Activated T-cell treated with anti-CD3 and anti-CD28 coated beads, Interleukin-2, amount 50 U/mL, for 4 hours (primary cell): ENCODE data around the gene ITGAL. TPM values are rescaled to one million over a fixed set of nuclear protein-coding genes. Genes with fewer than 3 reads are reported as not detected.
"Not testable (repeated sequence)": the region's sequence is repeated elsewhere in the genome, so short reads cannot be mapped to it uniquely, and the experiment has no call there.

Experiments used
- ATAC-seq, 2 donors: fragments of 200-7000 bp; cut with Tn5 transposase; one replicate each; pipeline ENCODE4 v1.10.0; 2021
- DNase-seq: peaks from one replicate; pipeline ENCODE4 v3.0.0-alpha.2; 2020
- H3K27me3 Mint-ChIP-seq: one replicate; pipeline ENCODE4 v1.8.0; 2021; ENCODE audit warnings: low read depth, mixed read lengths
- H3K36me3 Mint-ChIP-seq: one replicate; pipeline ENCODE4 v1.8.0; 2022; ENCODE audit warnings: mixed read lengths; ENCODE audit not compliant: insufficient read depth
- H3K4me1 Mint-ChIP-seq: one replicate; pipeline ENCODE4 v1.8.0; 2021; ENCODE audit warnings: low read depth, mixed read lengths
- H3K4me3 Mint-ChIP-seq: one replicate; pipeline ENCODE4 v1.8.0; 2021; ENCODE audit warnings: mild to moderate bottlenecking, moderate library complexity, mixed read lengths
- H3K9me3 Mint-ChIP-seq: one replicate; pipeline ENCODE4 v1.8.0; 2021; ENCODE audit warnings: mixed read lengths
- total RNA-seq, 3 donors: library from RNA; stranded (reverse); gene quantifications; one replicate each; pipeline ENCODE4 v1.2.1, GENCODE V29; 2021

Gene ITGAL
- total RNA-seq, 3 donors from 2014 or later: 193 to 259 (median 220) TPM

DNA sequence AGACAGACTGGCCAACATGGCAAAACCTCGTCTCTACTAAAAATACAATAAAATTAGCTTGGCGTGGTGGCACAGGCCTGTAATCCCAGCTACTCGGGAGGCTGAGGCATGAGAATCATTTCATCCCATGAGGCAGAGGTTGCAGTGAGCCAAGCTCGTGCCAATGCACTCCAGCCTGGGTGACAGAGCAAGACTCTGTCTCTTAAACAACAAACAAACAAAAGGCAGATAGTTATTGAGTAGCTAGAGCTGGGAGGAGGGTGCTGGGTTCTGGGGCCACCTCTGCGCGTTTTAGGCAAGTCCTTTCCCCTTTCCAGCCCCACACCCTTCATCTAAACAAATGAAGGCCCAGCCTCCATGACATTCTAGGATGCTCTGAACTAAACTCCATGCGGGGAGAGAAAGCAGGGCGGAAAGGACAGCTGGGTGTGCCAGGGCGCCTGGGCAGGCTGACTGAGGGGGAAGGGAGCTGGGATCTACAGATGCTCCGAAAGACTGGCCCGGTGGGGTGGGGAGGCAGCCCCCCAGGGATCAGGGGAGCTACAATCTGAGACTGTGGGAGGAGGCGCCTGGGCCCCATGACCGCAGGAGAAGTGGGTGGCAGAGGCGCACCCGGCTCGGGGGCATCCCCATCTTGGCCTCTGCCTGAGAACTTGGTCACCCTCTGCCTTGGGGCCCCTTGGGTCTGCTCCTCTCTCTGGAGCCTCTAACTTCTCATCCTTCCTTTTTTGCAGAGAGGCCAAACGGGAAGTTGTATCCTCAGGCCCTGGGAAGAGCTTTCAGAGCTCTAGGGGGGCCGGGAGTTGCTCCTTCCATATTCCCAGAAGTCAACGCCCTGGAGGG lies 910 bp downstream of the ITGAL start:
- H3K36me3 Mint-ChIP-seq: peaks cover 15% of the 10 kb centered on the region
- H3K4me1 Mint-ChIP-seq: peaks cover 67% of the 10 kb centered on the region
- no peaks in the 10 kb centered on the region for H3K27me3 Mint-ChIP-seq
- peak overlapping the region; percentile 94 for H3K4me3 Mint-ChIP-seq
- H3K9me3 Mint-ChIP-seq: peaks cover 3% of the 10 kb centered on the region
- DNase-seq (peak; percentile 50), ATAC-seq (peak; percentile 30 to 32)

DNA sequence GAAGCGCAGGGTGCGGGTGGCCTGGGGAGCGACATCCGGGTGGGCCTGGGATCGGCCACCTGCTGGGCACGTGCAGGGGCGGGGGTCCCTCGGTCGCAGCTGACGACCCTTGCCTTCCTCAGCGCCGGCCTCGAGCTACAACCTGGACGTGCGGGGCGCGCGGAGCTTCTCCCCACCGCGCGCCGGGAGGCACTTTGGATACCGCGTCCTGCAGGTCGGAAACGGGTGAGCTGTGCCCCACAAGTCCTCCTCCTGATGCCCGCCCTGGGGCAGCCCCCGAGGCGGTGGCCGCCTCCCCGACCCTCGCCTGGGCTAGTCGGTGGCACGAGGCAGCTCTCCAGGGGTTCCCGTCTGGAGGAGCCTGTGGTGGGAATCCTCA lies 1.5 kb downstream of the ITGAL start:
- DNase-seq (no peak), ATAC-seq (no peak)
- Mint-ChIP-seq H3K27me3 (no peaks in the 10 kb centered on the region), H3K9me3 (peaks cover 3% of the 10 kb centered on the region), H3K4me1 (peaks cover 70% of the 10 kb centered on the region), H3K4me3 (peak overlapping the region; percentile 94), H3K36me3 (peaks cover 17% of the 10 kb centered on the region)

DNA sequence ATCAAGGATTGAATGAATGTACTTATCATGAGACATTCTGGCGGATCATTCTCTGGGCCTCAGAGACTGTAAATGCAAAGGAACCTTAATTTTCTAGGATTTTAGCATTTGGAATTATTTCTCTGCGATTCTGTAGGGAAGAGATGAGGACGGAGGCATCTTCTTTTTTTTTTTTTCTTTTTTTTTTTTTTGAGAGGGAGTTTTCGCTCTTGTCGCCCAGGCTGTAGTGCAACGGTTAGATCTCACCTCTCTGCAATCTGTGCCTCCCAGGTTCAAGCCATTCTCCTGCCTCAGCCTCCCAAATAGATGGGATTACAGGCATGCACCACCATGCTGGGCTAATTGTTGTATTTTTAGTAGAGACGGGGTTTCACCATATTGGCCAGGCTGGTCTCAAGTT lies 2.1 kb downstream of the ITGAL start:
- peaks cover 17% of the 10 kb centered on the region for H3K36me3 Mint-ChIP-seq
- no peak for DNase-seq
- ATAC-seq: no peak
- peak overlapping the region; percentile 94 for H3K4me3 Mint-ChIP-seq
- H3K27me3 Mint-ChIP-seq: no peaks in the 10 kb centered on the region
- peaks cover 3% of the 10 kb centered on the region for H3K9me3 Mint-ChIP-seq
- H3K4me1 Mint-ChIP-seq: peaks cover 69% of the 10 kb centered on the region

DNA sequence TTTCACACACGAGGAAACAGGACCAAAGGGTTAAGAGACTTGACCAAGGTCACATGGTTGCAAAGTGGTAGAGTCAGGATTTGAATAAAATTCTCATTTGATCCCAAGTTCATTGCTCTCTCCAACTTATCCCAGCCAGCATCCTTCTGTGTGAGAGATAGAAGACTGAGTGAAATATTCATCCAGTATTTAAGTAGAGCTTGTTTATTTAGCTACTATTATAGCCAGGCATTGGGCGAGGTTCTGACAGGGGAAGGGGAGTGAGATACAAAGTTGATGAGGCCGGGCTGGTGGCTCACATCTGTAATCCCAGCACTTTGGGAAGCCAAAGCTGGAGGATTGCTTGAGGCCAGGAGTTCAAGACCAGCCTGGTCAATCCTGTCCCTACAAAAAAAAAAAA lies 4.4 kb downstream of the ITGAL start:
- H3K9me3 Mint-ChIP-seq: peaks cover 3% of the 10 kb centered on the region
- H3K4me3 Mint-ChIP-seq: no peak overlapping the region
- DNase-seq (no peak), ATAC-seq (no peak)
- no peaks in the 10 kb centered on the region for H3K27me3 Mint-ChIP-seq
- H3K4me1 Mint-ChIP-seq: peaks cover 64% of the 10 kb centered on the region
- H3K36me3 Mint-ChIP-seq: peaks cover 27% of the 10 kb centered on the region

- not testable (repeated sequence) for H3K27me3 Mint-ChIP-seq, ATAC-seq, DNase-seq, H3K9me3 Mint-ChIP-seq, H3K4me3 Mint-ChIP-seq
- peaks cover 60% of the 10 kb centered on the region for H3K4me1 Mint-ChIP-seq
- peaks cover 31% of the 10 kb centered on the region for H3K36me3 Mint-ChIP-seq
Observed at GRCh38 chr16:30477773-30478172, 5.2 kb downstream of the ITGAL start.

- Mint-ChIP-seq H3K4me3 (no peak overlapping the region), H3K9me3 (no peaks in the 10 kb centered on the region), H3K4me1 (peaks cover 58% of the 10 kb centered on the region), H3K36me3 (peaks cover 39% of the 10 kb centered on the region), H3K27me3 (no peaks in the 10 kb centered on the region)
- ATAC-seq (no peak), DNase-seq (no peak)
Observed at GRCh38 chr16:30478766-30479478, 6.4 kb downstream of the ITGAL start.

DNA sequence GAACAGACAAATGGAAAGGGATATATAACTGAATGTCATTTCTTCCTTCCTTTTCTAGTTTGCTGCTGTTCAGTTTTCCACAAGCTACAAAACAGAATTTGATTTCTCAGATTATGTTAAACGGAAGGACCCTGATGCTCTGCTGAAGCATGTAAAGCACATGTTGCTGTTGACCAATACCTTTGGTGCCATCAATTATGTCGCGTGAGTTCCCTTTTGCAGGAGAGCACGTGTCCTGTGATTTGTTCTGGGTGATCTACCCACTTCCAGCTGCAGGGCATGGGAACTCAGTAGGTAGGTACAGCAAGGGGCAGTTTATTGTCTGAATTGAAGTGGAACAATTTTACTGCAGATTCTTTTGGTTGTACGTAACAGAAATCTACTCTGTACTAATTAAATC lies 8.8 kb downstream of the ITGAL start:
- H3K27me3 Mint-ChIP-seq: no peaks in the 10 kb centered on the region
- no peak overlapping the region for H3K4me3 Mint-ChIP-seq
- peaks cover 38% of the 10 kb centered on the region for H3K36me3 Mint-ChIP-seq
- no peak for ATAC-seq
- H3K9me3 Mint-ChIP-seq: no peaks in the 10 kb centered on the region
- DNase-seq: no peak
- peaks cover 46% of the 10 kb centered on the region for H3K4me1 Mint-ChIP-seq

DNA sequence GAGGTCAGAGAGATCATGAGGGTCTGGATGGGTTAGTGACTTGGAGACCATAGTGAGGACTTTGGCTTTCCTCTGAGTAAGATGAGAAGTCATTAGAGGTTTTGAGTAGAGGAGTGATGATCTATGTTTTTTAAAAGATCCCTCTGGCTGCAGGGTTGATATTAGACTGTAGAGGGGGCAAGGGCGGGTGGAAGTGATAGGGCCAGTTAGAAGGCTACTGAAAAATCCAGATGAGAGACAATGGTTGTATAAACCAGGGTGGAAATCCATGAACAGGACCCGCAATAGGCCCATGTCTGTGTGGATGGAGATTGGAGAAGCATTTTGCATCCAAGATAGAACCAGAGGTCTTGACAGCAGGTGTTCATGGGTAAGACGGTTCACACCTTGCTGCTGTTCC lies 9.8 kb downstream of the ITGAL start:
- Mint-ChIP-seq H3K36me3 (peaks cover 37% of the 10 kb centered on the region), H3K9me3 (no peaks in the 10 kb centered on the region), H3K4me3 (no peak overlapping the region), H3K4me1 (peaks cover 40% of the 10 kb centered on the region), H3K27me3 (no peaks in the 10 kb centered on the region)
- no peak for DNase-seq
- peak in 1 of 2 donors; percentile 46 for ATAC-seq

DNA sequence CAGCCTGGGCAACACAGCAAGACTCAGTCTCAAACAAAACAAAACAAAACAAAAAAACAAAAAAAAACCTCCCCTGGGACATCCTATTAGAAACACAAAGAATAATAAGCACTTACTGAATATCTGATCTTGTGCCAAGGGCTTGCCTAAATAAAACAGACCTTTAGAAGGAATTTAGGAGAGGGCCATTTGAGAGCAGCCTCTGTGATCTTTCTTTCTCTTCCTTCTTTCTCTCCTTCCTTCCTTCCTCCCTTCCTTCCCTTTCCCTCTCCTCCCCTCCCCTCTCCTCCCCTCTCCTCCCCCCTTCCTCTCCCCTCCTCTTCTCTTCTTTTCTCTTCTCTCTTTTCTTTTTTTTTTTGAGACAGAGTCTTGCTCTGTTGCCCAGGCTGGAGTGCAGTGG lies 12.3 kb downstream of the ITGAL start:
- Mint-ChIP-seq H3K4me3 (no peak overlapping the region), H3K9me3 (no peaks in the 10 kb centered on the region), H3K4me1 (peaks cover 39% of the 10 kb centered on the region), H3K36me3 (peaks cover 48% of the 10 kb centered on the region), H3K27me3 (no peaks in the 10 kb centered on the region)
- ATAC-seq (no peak), DNase-seq (no peak)

- no peak overlapping the region for H3K4me3 Mint-ChIP-seq
- no peaks in the 10 kb centered on the region for H3K27me3 Mint-ChIP-seq
- no peak for DNase-seq
- peaks cover 37% of the 10 kb centered on the region for H3K4me1 Mint-ChIP-seq
- no peaks in the 10 kb centered on the region for H3K9me3 Mint-ChIP-seq
- ATAC-seq: no peak
- peaks cover 48% of the 10 kb centered on the region for H3K36me3 Mint-ChIP-seq
Observed at GRCh38 chr16:30485818-30486436, 13.4 kb downstream of the ITGAL start.

DNA sequence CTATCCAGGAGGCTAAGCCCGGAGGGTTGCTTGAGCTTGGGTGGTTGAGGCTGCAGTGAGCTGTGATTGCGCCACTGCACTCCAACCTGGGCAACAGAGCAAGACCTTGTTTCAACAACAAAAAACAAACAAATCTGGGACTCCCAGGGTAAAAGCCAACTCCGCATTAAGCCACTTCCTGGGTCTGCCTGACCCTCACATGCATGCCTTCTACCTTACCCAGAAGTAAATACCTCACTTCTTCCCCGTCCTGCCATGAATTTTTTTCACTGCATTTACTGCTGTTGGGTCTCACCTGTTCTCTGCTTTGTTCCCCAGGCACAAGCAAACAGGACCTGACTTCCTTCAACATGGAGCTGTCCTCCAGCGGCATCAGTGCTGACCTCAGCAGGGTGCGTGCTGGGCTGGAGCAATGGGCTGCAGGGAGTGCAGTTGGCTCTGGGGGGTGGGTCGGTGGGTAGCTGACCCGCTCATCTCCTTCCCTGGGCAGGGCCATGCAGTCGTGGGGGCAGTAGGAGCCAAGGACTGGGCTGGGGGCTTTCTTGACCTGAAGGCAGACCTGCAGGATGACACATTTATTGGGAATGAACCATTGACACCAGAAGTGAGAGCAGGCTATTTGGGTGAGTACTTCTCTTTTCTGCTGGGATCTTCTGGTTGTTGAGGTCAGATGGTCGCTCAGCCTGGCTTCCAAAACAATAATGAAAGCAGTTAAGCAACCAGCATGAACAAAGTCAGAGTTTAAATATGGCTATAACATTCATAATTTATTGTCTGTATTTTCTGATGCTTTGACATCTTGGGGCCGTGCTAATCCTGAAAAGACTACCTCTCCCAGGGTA lies 16.4 kb downstream of the ITGAL start:
- Mint-ChIP-seq H3K36me3 (peaks cover 39% of the 10 kb centered on the region), H3K27me3 (no peaks in the 10 kb centered on the region), H3K4me3 (no peak overlapping the region), H3K9me3 (no peaks in the 10 kb centered on the region), H3K4me1 (peaks cover 35% of the 10 kb centered on the region)
- no peak for DNase-seq
- ATAC-seq: no peak

- ATAC-seq: no peak
- no peaks in the 10 kb centered on the region for H3K27me3 Mint-ChIP-seq
- no peak for DNase-seq
- H3K4me3 Mint-ChIP-seq: no peak overlapping the region
- no peaks in the 10 kb centered on the region for H3K9me3 Mint-ChIP-seq
- H3K36me3 Mint-ChIP-seq: peaks cover 42% of the 10 kb centered on the region
- peaks cover 33% of the 10 kb centered on the region for H3K4me1 Mint-ChIP-seq
Observed at GRCh38 chr16:30490210-30490609, 17.7 kb downstream of the ITGAL start.

DNA sequence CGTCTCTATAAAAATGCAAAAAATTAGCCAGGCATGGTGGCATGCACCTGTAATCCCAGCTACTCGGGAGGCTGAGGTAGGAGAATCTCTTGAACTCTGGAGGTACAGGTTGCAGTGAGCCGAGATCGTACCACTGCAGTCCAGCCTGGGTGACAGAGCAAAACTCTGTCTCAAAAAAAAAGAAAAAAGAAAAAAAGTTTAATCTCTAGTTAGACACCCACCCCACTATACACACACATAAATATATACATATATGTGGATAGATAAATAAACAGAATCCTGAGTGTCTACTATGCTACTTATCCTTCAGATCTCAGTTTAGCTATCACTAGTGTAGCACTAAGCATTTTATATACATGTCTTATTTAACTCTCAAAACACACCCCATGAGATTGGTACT lies 18.7 kb downstream of the ITGAL start:
- Mint-ChIP-seq H3K4me1 (peaks cover 29% of the 10 kb centered on the region), H3K4me3 (no peak overlapping the region)

DNA sequence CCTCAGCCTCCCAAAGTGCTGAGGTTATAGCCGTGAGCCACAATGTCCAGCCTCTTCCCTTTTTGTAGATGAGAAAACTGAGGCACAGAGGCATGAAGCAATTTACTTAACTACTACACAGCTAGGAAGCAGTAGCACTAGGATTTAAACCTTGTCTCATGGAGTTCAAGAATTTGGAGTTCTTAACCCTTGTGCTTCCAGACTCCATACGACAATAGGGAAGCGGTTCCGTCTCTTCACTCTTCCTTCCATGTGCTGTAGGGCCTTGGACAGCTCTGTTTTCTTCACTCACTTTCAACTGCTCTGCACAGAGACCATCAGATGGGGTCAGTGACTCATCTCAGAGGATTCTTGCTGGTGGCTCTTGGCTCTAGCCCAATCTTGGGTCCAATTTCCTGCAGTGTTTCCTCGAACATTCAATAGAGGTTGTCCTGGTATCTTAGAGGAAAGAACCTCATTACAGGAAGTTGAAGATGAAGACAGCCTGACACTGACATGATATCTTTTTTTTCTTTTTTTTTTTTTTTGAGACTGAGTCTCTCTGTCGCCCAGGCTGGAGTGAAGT lies 19.3 kb downstream of the ITGAL start:
- no peak for DNase-seq
- H3K36me3 Mint-ChIP-seq: peaks cover 36% of the 10 kb centered on the region
- no peak overlapping the region for H3K4me3 Mint-ChIP-seq
- H3K9me3 Mint-ChIP-seq: no peaks in the 10 kb centered on the region
- no peaks in the 10 kb centered on the region for H3K27me3 Mint-ChIP-seq
- peaks cover 26% of the 10 kb centered on the region for H3K4me1 Mint-ChIP-seq
- ATAC-seq: peak; percentile 61 to 67

More for the DNA sequence above, 18.7 kb downstream of the ITGAL start:
- H3K36me3 Mint-ChIP-seq: peaks cover 38% of the 10 kb centered on the region
- ATAC-seq: no peak
- H3K27me3 Mint-ChIP-seq: no peaks in the 10 kb centered on the region
- no peak for DNase-seq
- H3K9me3 Mint-ChIP-seq: no peaks in the 10 kb centered on the region
